Measurements from ENCODE around the gene S100A10.

- no peak for TF ChIP-seq EZH2 (IDR thresholded peaks at IDR 0.05; ENCODE audit: insufficient read depth, low read length)
- no peak for TF ChIP-seq CTCF (IDR thresholded peaks at IDR 0.05; ENCODE audit: insufficient read depth, low read depth, low read length)
These were observed 40.6 kb upstream of the S100A10 start for GRCh38 chr1:152034324-152034653.

Data from astrocyte (in vitro differentiated cells and primary cell).